Hematopoietic multipotent progenitor cell (in vitro differentiated cells): ENCODE data around the gene C2orf15. TPM values are rescaled to one million over a fixed set of nuclear protein-coding genes. Genes with fewer than 3 reads are reported as not detected.
"Not testable (repeated sequence)": the region's sequence is repeated elsewhere in the genome, so short reads cannot be mapped to it uniquely, and the experiment has no call there.

ENCODE experiments used
- DNase-seq, 3 donors: peaks; one replicate each; pipeline ENCODE4 v3.0.0-alpha.2; 2011 to 2015; ENCODE audit warnings: low read depth in 2 of 3, low spot score in 2 of 3
- total RNA-seq: library from RNA; depleted of rRNA; stranded (reverse); fragments of >200 nt; gene quantifications from one replicate; pipeline ENCODE4 v1.2.3, GENCODE V29; 2012

Gene C2orf15, protein sequence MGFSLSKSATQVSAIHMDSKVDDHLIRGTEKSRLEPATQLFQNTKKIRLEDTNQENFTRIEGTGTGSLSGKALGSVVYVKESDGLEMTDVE
- total RNA-seq, result 1.6 TPM

DNA sequence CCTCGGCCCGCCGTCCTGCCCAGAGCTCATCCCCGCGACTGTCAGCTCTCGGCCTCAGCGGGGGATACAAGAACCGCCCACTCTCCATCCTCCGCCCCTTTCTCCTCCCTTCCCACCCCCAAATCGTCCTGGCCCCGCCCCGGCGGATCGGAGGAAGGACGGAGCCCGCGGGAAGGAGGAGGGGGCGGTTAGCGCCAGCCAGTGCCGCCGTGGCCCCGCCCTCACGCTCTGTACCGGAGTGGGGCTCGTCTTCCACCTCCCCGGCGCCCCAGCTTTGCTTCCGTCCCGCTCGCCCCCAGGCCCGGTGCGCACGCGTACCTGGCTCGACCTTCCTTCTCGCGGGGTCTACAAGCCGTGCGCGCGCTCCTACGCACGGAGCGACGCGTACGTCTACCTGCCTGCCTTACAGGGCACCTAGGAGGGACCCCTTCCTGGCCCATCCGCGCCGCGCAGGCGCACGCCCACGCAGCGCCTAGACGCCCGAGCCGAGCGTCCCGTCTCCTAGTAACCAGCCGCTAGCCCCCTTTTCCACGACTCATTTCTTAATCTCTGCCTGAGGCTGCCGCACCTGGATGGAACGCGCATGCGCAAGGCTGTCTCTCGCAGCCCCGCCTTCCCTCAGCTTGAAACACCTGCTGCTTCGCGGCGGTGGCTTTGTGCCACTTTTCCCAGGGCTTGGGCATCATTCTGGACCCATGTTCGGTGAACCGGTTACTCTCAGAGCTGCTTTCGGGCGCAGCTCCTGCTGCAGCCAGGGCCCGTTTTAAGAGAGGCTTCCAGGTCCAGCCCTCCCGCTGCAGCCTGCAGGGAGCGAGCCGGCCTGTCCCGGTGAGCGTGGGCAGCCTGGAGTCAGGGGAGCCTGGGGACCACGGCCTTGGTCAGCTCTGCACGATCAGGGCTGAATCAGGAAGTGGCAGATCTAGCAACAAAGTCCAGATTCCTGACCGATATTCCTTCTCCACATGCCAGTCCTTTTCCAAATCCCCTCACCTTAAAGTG, at the start of gene C2orf15:
C2orf15 (plus strand) TSS at position 598 of the 999 bp plus-strand sequence. CDS start 8,852 bp downstream, outside the sequence.
- peak; percentile 93 to 96 (median 94) for DNase-seq

DNA sequence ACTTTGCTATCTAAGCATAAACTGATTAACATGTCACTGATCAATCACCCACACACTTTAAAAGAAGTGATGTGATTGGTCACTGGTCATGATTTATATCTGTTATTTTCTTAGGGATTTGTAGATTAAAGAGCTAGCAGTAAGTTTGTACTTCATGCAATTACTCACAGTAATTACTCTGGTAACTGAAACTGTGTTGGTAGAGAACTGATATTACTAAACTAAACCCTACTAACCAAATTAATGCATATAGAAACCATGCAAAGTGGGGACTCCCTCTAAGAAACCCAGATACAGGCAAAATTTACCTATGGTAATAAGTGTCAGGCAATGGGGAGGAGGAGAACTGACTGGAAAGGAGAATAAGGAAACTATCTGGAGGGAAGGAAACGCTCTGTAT, 44.8 kb upstream of the C2orf15 start:
- DNase-seq, result no peak

DNA sequence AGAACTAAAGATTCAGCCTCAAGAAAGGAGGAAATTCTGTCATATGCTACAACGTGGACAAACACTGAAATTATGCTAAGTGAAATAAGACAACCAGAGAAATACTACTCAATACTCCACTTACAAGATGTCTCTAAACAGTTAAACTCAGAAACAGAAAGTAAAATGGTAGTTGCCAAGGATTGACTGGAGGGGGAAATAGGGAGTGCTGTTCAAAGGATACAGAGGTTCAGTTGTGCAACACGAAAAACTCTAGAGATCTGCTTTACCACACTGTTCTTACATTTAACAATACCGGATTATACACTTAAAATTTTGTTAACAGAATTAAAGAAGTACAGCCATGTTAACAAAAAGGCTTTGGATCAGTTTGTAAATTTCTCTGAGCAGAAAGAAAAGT, 39.8 kb upstream of the C2orf15 start:
- peak in 1 of 3 donors; percentile 46 for DNase-seq

DNA sequence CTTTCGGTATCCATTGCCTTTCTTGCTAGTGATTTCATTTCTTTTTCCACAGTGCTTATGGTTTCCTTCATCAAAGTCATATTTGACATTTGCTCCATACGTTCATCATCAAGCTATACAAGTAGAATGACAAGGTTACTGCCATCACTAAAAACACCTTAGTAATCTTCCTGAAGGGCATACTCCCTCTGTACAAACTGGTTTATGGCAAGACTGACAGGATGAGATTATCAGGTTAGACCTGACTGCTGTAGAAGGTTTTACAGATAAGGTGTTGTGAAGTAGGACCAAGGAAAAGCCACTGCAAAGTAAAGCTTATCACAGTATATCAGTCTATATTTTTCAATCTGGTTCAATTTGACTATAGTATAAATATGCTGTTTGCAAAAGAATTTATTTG, 37.5 kb upstream of the C2orf15 start:
- no peak for DNase-seq

DNA sequence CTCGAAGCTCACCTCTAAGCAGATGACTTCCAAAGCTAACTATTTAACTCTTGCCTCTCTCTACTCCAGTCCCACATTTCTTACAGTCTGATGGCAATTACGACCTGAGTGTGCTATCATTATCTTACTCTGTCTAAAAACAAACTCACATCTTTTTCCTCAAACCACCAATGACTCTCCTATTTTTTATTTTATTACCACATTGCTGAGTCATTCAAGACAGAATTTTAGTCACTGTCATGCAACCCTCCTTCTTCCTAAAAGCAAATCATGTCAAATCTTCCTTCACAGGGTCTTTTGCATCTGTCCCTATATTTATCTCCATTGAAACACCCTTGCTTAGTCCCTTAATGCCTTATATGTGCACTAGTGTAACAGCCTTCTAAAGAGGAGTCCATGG, 34.6 kb upstream of the C2orf15 start:
- peak in 2 of 3 donors; percentile 19 to 46 for DNase-seq

DNA sequence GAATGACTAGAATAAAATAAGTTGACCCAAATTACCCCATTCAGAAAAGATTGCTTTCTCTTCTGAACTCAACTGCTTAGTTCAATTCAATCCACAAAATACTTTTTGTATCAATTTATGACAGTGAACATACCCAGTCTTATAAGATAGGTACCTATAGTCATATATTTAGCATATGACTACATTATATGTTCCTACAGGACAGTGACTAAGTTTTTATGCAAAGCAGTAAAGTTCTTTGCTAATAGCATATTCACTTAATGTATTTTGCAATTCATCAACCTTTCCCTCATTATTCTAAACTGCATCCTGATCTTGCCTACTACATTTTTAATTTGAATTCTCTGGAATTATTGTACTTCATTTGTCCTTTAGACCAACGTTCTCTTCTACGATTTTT, 30.3 kb upstream of the C2orf15 start:
- DNase-seq, result no peak

DNA sequence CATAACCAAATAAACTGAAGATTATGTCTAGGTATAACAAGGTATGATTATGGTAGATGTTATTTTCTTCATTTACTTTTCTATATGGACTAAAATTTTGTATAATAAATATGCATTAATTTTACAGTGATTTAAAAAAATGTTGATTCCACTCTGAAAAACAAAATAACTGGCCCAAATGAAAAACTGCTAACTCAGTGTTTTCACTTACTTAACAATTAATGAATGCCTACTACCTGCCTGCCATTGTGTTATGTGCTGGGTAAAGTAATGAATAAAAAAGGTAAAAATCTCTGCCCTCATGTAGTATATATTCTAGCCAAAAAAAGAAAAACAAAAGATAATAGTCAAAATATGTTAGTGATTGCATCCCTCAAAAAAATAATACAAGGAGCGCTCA, 29.6 kb upstream of the C2orf15 start:
- DNase-seq, result no peak

DNA sequence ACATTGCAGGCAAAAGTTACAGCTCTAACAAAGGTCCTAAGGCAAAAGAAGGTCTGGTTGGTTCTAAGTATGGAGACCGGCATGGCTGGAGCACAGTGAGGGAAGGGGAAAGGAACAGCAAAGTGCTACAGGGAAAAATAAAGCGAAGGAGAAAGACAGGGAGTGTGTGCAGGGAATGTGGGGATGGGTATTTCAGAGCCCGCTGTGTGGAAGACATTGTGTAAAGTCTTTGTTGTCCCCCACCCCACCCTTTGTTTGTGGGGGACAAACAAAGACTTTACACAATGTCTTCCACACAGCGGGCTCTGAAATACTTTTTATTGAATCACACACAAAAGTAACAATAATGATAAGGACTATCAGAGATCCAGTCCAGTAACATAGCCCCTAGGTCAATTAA, 28.9 kb upstream of the C2orf15 start:
- DNase-seq, result no peak

DNA sequence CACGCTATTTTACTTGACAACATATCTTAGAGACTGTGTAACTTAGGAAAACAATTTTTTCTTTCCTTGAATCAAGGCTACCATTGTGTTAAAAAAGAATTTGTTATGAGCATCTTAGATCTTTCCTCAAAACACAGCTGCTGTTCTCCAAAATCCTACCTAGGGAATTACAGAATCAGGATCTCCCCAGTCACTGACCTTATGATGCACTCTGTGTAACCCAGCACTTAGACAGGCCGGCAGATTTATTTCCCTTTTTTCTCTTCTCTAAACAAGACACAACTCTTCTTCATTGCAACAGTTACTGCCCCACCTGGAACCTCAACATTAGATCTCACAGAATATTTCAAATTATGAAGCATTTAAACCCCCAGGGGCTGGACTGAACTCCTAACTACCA, 13.5 kb upstream of the C2orf15 start:
- DNase-seq, result no peak

DNA sequence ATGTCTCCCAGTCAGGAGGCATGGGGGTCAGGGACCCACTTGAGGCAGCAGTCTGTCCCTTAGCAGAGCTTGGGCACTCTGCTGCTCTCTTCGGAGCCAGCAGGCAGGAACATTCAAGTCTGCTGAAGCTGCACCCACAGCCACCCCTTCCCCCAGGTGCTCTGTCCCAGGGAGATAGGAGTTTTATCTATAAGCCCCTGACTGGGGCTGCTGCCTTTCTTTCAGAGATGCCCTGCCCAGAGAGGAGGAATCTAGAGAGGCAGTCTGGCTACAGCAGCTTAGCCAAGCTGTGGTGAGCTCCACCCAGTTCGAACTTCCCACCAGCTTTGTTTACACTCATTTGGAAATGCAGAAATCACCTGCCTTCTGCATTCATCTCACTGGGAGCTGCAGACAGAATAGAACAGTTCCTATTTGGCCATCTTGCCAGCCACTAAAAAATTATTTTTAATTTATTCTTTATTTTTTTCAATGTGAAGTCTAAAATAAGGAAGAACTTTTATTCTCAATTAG, 6.4 kb upstream of the C2orf15 start:
- not testable (repeated sequence) for DNase-seq

DNA sequence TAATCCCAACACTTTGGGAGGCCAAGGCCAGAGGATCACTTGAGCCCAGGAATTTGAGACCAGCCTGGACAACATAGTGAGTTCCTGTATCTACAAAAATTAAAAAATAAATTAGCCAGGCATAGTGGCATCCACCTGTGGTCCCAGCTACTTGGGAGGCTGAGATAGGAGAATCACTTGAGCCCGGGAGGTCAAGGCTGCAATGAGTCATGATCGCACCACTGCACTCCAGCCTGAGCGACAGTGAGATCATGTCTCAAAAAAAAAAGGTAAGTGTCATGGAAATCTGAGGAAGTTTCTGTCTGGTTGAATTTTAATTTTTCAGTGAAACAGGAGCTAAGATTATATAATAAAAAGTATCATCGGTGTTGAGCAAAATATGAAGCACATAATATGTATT, 2.5 kb upstream of the C2orf15 start:
- DNase-seq, result no peak

DNA sequence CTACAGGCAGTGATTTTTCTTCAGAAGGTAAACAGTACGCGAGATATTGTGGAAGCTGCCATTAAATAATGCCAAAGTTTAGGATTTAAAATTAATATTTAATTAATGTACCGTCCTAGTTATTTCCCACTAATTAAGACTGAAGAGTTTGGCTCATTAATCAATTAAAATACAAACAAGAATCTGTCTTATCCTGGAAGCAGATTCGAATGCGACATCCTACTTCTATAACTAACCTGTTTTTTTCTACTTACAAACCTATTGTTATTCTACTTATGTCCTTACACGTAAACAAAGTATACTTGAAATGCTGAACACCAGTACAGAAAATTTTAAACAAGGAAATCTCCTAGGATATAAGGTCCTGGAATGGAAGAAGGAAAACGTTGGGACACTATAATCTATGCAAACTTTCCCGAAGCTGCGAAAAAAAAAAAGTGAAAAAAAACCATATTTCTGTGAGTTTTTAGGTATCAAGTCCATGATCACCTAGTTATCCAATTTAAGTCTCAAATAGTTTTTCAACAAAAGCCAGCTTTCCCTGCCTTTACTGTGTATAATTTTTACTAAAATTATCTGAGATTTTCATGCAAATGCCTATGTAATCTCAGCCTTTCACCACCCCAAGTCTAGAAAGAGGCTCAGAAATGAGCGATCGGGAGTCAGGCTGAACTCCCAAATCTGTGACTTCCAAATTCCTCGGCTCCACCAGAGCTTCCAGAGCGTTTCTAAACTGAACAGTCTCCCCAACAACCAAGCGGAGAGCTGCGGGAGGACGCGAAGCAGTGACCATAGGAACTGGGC, 1.2 kb upstream of the C2orf15 start:
- no peak for DNase-seq

DNA sequence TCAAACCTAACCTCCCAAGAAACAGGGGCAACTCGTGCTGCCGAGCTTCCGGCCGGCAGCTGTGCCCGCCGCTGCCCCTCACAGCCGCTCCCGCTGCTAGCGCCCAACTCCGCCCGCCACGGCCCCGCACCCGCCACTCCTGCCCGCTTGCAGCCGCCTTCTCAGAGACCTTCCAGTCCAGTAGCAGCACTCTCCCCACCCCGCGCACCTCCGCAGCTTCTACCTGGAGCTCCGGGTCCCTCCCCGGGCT, 722 bp upstream of the C2orf15 start:
- DNase-seq, result no peak

DNA sequence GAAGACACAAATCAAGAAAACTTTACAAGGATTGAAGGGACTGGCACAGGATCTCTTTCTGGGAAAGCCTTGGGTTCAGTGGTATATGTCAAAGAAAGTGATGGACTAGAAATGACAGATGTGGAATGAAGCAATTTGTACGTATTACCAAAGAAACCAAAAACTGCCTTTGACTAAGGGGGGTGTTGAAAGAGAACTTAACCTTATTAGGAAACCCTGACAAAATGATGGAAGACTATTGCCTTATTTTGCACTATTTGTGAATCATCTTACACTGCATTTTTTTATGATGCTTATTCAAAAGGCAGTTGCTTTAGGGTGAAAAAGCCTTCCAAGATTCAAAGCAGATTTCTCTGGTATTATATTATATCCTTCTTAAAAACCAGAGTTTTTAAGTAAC, 9.2 kb downstream of the C2orf15 start:
- no peak for DNase-seq

DNA sequence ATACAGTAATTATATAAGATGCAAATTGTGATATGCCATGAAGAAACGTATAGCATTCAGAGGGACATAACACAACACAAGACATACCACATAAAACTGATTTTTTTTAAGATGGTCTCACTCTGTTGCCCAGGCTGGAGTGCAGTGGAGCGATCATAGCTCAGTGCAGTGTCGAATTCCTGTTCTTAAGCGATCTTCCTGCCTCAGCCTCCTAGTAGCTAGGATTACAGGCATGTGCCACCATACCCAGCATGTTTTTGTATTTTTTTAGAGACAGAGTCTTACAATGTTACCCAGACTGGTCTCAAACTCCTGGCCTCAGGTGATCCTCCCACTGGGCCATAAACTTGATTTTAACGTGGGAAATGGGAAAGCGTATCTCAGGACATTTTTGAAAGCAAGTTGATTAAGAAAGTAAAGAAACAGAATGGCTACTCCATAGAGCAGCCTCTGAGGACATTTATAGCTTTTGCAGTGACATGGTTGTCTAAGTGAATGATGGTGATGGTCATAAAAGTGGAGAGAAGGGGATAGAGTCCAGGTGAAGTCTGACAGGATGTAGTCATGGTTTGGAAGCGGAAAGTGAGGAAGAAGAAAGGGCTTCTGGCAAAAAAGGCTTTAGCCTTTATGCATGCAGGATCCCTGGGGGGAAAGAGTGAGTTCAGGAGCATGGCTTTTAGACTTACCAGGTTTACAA, 10.8 kb downstream of the C2orf15 start:
- DNase-seq, result no peak

DNA sequence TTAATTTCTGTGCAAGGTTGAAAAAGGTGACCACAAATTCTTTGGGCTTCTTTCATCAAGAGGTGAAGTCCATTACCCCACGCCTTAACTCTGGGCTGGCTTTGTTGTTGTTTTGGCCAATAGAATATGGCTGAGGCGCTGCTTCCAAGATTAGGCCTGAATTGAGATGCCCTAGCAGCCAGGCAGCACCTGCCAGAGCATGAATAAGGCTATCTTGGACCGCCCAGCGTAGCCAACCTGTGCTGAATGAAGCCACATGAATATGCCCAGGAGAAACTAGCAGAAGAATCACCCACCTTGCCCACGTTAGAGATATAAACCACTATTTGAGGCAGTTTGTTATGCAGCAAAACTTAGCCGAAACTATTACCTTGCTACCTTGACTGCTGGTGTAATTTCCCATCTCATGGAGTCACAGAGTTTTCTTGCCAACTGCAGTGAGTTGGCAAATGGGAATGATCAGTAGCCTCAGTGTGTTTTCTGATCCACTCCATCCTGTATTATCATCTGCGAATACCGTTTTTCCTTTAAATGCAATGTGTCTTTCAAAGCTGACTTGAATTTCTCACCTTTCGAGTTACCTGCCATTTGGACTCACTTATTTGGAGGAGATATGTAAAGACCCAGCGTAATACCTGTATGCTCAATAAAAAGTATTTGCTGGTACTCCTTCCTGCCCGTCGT, 12.6 kb downstream of the C2orf15 start:
- no peak for DNase-seq

DNA sequence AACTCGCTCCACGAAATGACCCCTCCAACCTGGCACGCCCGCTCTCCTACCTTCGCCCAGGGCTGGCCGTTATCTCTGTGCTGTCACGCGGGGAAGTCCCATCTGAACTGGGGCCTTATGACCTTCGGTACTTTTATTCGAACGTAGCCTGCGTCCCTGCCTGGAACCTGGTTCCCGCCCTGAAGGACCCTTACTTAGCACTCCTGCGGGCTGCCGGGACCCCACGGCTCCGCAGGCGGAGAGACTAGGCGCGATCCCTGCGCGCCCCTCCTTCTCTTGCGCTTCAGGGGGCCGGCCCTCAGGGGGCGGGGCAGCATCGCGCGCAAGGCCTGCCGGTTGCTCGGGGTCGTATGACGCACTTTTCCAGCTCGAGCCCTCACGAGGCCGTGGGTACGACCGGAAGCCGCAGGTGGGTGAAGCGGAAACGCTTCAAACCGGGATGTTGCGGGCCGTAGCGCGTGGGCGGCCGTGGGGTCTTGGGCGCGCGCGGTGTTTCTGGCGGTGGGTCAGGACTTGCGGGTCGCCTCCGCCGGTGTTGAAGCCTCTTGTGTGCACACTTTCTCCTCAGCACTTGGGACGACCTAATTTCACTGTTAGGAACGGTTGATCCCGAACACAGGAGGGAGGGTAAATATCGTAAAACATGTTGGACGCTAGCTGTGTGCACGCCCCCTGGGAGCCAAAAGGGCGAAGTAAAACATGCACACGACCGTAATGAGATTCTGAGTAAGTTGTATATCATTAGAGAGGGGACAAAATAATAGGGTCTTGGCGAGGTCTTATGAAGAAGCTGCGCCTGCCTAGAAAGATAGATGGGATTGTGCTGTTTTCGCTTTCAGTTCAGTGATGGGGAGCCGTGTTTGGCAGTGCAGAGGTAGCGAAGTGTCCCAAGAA, 13.4 kb downstream of the C2orf15 start, which contains the start of the genes LIPT1 and TSGA10:
LIPT1 (plus strand) TSS at position 325 of the 894 bp plus-strand sequence. CDS start 6,991 bp downstream, outside the sequence.
TSGA10 (minus strand) TSS at position 300 of the 894 bp plus-strand sequence. CDS start 45,503 bp downstream, outside the sequence.
- DNase-seq, result peak; percentile 80 to 94 (median 94)

DNA sequence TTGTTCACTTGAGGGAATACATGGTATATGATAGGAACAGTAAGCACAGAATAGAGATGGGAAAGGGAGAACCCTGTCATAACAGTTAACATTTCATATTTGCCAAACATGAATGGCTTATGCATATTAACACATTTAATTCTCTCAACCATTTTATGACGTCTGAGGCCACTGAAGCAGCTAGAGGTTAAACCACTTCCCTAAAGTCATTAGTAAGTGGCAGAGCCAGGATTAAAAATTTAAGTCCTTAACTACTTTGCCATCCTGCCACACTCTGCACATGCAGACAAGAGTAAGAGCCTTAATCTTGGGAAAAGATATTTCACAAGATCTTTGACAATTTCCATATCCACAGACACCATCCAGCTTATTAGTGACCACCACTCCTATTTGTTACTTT, 15.4 kb downstream of the C2orf15 start:
- DNase-seq, result no peak

DNA sequence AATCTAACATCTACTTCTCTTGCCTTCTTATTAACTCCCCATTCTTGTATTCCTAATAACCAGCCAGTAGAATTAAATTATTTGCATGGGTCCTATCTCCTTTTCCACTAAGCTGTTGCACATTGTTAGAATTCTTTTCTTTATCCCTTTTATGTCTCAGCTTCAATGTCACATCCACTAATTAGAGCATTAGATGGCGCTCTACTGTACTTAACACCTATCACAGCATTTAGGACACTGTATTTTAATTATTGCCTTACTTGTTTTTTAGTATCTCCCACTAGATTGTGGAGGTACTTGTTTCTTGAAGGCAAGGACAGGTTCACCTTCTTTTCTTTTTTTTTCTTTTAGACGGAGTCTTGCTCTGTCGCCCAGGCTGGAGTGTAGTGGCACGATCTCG, 17.1 kb downstream of the C2orf15 start:
- no peak for DNase-seq
